Activated CD8-positive, alpha-beta memory T cell treated with anti-CD3 and anti-CD28 coated beads, Interleukin-2, amount 10 ng/mL, durations not matched to agents 7 days and 5 days (primary cell): ENCODE results near the gene LPA. TPM values are rescaled to one million over a fixed set of nuclear protein-coding genes. Genes with fewer than 3 reads are reported as not detected.
"Not testable (repeated sequence)": the region's sequence is repeated elsewhere in the genome, so short reads cannot be mapped to it uniquely, and the experiment has no call there.

Experiments used
- ATAC-seq: fragments of 150-1000 bp; cut with Tn5 transposase; one replicate; pipeline ENCODE4 v1.10.0; 2021; ENCODE audit warnings: moderate library complexity
- CTCF ChIA-PET: fragments of 350-600 bp; sonication (Branson Sonifier 250); formaldehyde crosslinking; loops from one replicate; lab custom pipeline; 2021; ENCODE audit warnings: antibody characterized with exemption; lab: Charles Lee
- DNase-seq: peaks from one replicate; pipeline ENCODE4 v3.0.0-alpha.2; 2020
- H3K27ac Mint-ChIP-seq: one replicate; pipeline ENCODE4 v1.8.0; 2021; ENCODE audit warnings: mild to moderate bottlenecking, mixed read lengths
- H3K27me3 Mint-ChIP-seq: one replicate; pipeline ENCODE4 v1.8.0; 2021; ENCODE audit warnings: mixed read lengths
- H3K36me3 Mint-ChIP-seq: one replicate; pipeline ENCODE4 v1.8.0; 2021; ENCODE audit warnings: mild to moderate bottlenecking, mixed read lengths
- H3K4me1 Mint-ChIP-seq: one replicate; pipeline ENCODE4 v1.8.0; 2021; ENCODE audit warnings: mixed read lengths
- H3K4me3 Mint-ChIP-seq: one replicate; pipeline ENCODE4 v1.8.0; 2021; ENCODE audit warnings: mild to moderate bottlenecking, moderate library complexity, mixed read lengths
- H3K9me3 Mint-ChIP-seq: one replicate; pipeline ENCODE4 v1.8.0; 2022; ENCODE audit warnings: low read depth, mixed read lengths
- total RNA-seq, 2 experiments: library from RNA; stranded (reverse); gene quantifications; one replicate each; pipeline ENCODE4 v1.2.3, GENCODE V29; 2021

Gene LPA
- total RNA-seq, result not detected

- H3K27ac Mint-ChIP-seq, H3K4me3 Mint-ChIP-seq, DNase-seq, H3K9me3 Mint-ChIP-seq, ATAC-seq, H3K36me3 Mint-ChIP-seq, CTCF ChIA-PET, H3K4me1 Mint-ChIP-seq: not testable (repeated sequence)
- peaks cover 12% of the 10 kb centered on the region for H3K27me3 Mint-ChIP-seq
Observed at GRCh38 chr6:160664198-160664597, at the start of gene LPA. Gene LPA (minus strand): TSS chr6:160664275. CDS start chr6:160664214, 61 bp downstream.

GRCh38 chr6:160708993-160709392 lies 44.9 kb upstream of the LPA start:
- H3K27ac Mint-ChIP-seq, CTCF ChIA-PET, DNase-seq: not testable (repeated sequence)

GRCh38 chr6:160704688-160705087 lies 40.6 kb upstream of the LPA start:
- not testable (repeated sequence) for H3K4me1 Mint-ChIP-seq

More at GRCh38 chr6:160708993-160709392, 44.9 kb upstream of the LPA start:
- H3K36me3 Mint-ChIP-seq, H3K27me3 Mint-ChIP-seq, H3K4me3 Mint-ChIP-seq, ATAC-seq, H3K9me3 Mint-ChIP-seq, H3K4me1 Mint-ChIP-seq: not testable (repeated sequence)

GRCh38 chr6:160701918-160702680 lies 38.0 kb upstream of the LPA start, which contains the start of gene PLG:
Gene PLG (plus strand): TSS chr6:160702244. CDS start chr6:160702305, 61 bp downstream.
- ATAC-seq, H3K27ac Mint-ChIP-seq, H3K9me3 Mint-ChIP-seq, H3K4me3 Mint-ChIP-seq, H3K36me3 Mint-ChIP-seq, DNase-seq, H3K4me1 Mint-ChIP-seq, CTCF ChIA-PET, H3K27me3 Mint-ChIP-seq: not testable (repeated sequence)

More at GRCh38 chr6:160704688-160705087, 40.6 kb upstream of the LPA start:
- H3K27me3 Mint-ChIP-seq, ATAC-seq, CTCF ChIA-PET, H3K4me3 Mint-ChIP-seq, H3K9me3 Mint-ChIP-seq, DNase-seq, H3K27ac Mint-ChIP-seq, H3K36me3 Mint-ChIP-seq: not testable (repeated sequence)

GRCh38 chr6:160697826-160698225 lies 33.8 kb upstream of the LPA start:
- CTCF ChIA-PET, result no interaction called here
- ATAC-seq (no peak), DNase-seq (no peak)
- Mint-ChIP-seq H3K27ac (no peak overlapping the region), H3K4me3 (no peak overlapping the region), H3K4me1 (no peaks in the 10 kb centered on the region), H3K27me3 (peaks cover 4% of the 10 kb centered on the region), H3K9me3 (no peaks in the 10 kb centered on the region), H3K36me3 (no peaks in the 10 kb centered on the region)

- H3K4me1 Mint-ChIP-seq, H3K27ac Mint-ChIP-seq, DNase-seq, H3K9me3 Mint-ChIP-seq, H3K36me3 Mint-ChIP-seq, ATAC-seq, H3K27me3 Mint-ChIP-seq, CTCF ChIA-PET, H3K4me3 Mint-ChIP-seq: not testable (repeated sequence)
Observed at GRCh38 chr6:160696884-160697283, 32.8 kb upstream of the LPA start.

- H3K9me3 Mint-ChIP-seq, H3K27ac Mint-ChIP-seq, H3K4me1 Mint-ChIP-seq, H3K36me3 Mint-ChIP-seq, DNase-seq, H3K4me3 Mint-ChIP-seq, CTCF ChIA-PET, H3K27me3 Mint-ChIP-seq, ATAC-seq: not testable (repeated sequence)
Observed at GRCh38 chr6:160695622-160696021, 31.5 kb upstream of the LPA start.

- ATAC-seq, H3K36me3 Mint-ChIP-seq, H3K9me3 Mint-ChIP-seq, H3K4me1 Mint-ChIP-seq, H3K27ac Mint-ChIP-seq, DNase-seq, H3K27me3 Mint-ChIP-seq, CTCF ChIA-PET, H3K4me3 Mint-ChIP-seq: not testable (repeated sequence)
Observed at GRCh38 chr6:160695025-160695424, 30.9 kb upstream of the LPA start.

GRCh38 chr6:160692369-160692959 lies 28.4 kb upstream of the LPA start:
- DNase-seq, result no peak
- H3K9me3 Mint-ChIP-seq, result no peaks in the 10 kb centered on the region
- H3K36me3 Mint-ChIP-seq, result no peaks in the 10 kb centered on the region
- H3K4me3 Mint-ChIP-seq, result no peak overlapping the region
- no peaks in the 10 kb centered on the region for H3K27me3 Mint-ChIP-seq
- H3K4me1 Mint-ChIP-seq, result no peaks in the 10 kb centered on the region
- CTCF ChIA-PET, result no interaction called here
- H3K27ac Mint-ChIP-seq, result no peak overlapping the region
- no peak for ATAC-seq

GRCh38 chr6:160691617-160692016 lies 27.5 kb upstream of the LPA start:
- ATAC-seq, result no peak
- Mint-ChIP-seq H3K9me3 (no peaks in the 10 kb centered on the region), H3K4me3 (no peak overlapping the region), H3K27me3 (no peaks in the 10 kb centered on the region), H3K27ac (no peak overlapping the region), H3K4me1 (no peaks in the 10 kb centered on the region), H3K36me3 (no peaks in the 10 kb centered on the region)
- CTCF ChIA-PET, result no interaction called here
- DNase-seq, result no peak

GRCh38 chr6:160690458-160690857 lies 26.4 kb upstream of the LPA start:
- ATAC-seq (no peak), DNase-seq (no peak)
- Mint-ChIP-seq H3K36me3 (no peaks in the 10 kb centered on the region), H3K27me3 (no peaks in the 10 kb centered on the region), H3K27ac (no peak overlapping the region), H3K4me3 (no peak overlapping the region), H3K4me1 (no peaks in the 10 kb centered on the region), H3K9me3 (no peaks in the 10 kb centered on the region)
- CTCF ChIA-PET, result no interaction called here

- DNase-seq, result no peak
- CTCF ChIA-PET, result no interaction called here
- ATAC-seq, result no peak
- Mint-ChIP-seq H3K9me3 (no peaks in the 10 kb centered on the region), H3K4me1 (no peaks in the 10 kb centered on the region), H3K27ac (no peak overlapping the region), H3K27me3 (no peaks in the 10 kb centered on the region), H3K36me3 (no peaks in the 10 kb centered on the region), H3K4me3 (no peak overlapping the region)
Observed at GRCh38 chr6:160685762-160686450, 21.8 kb upstream of the LPA start.

- H3K27ac Mint-ChIP-seq, DNase-seq, H3K27me3 Mint-ChIP-seq, CTCF ChIA-PET, H3K36me3 Mint-ChIP-seq, H3K9me3 Mint-ChIP-seq, H3K4me1 Mint-ChIP-seq, ATAC-seq, H3K4me3 Mint-ChIP-seq: not testable (repeated sequence)
Observed at GRCh38 chr6:160685101-160685761, 21.2 kb upstream of the LPA start.
